Left ventricle myocardium inferior (tissue), 1 donor: ENCODE data around the gene USP21. TPM values are rescaled to one million over a fixed set of nuclear protein-coding genes. Genes with fewer than 3 reads are reported as not detected.
A peak's percentile ranks its signal among the peaks of the same experiment; 100 is the strongest.
"Not testable (repeated sequence)": the region's sequence is repeated elsewhere in the genome, so short reads cannot be mapped to it uniquely, and the experiment has no call there.

Experiments
- DNase-seq: peaks from one replicate; pipeline ENCODE4 v3.0.0-alpha.2; 2020
- H3K27ac ChIP-seq: fragments of 200-600 bp; replicated peaks from 2 replicates; pipeline ENCODE4 v1.8.0; 2021
- H3K27me3 ChIP-seq: fragments of 200-600 bp; 2 replicates; pipeline ENCODE4 v1.8.0; 2021; ENCODE audit warnings: low read depth
- H3K36me3 ChIP-seq: fragments of 200-600 bp; 2 replicates; pipeline ENCODE4 v1.8.0; 2021
- H3K4me1 ChIP-seq: fragments of 200-600 bp; 2 replicates; pipeline ENCODE4 v1.8.0; 2021
- H3K4me3 ChIP-seq: fragments of 200-600 bp; 2 replicates; pipeline ENCODE4 v1.8.0; 2021; ENCODE audit warnings: mild to moderate bottlenecking, moderate library complexity
- H3K9me3 ChIP-seq: fragments of 200-600 bp; replicated peaks from 2 replicates; pipeline ENCODE4 v1.8.0; 2021
- intact Hi-C: fragments of 100-400 bp; cut with micrococcal nuclease; formaldehyde crosslinking; loops from one replicate; pipeline ENCODE4 v1.11.0; 2022
- total RNA-seq: library from RNA; stranded (reverse); fragmentation: NEBNext Ultra II Directional; extraction: Animal tissue kit (Norgen Biotek cat#: 25700); gene quantifications from one replicate; pipeline ENCODE4 v1.2.1, GENCODE V29; 2021
- TF ChIP-seq, protein P1 (sequence below): fragments of 200-600 bp; IDR thresholded peaks from 2 replicates; pipeline ENCODE4 v1.8.0; 2021; ENCODE audit warnings: antibody characterized with exemption, mild to moderate bottlenecking, borderline replicate concordance
- donor health status: DM: no; HTN: yes; CAD: no; lungs with severe emphysema.

Gene USP21
- total RNA-seq, 1 donor from 2014 or later = 20.0 TPM

DNA sequence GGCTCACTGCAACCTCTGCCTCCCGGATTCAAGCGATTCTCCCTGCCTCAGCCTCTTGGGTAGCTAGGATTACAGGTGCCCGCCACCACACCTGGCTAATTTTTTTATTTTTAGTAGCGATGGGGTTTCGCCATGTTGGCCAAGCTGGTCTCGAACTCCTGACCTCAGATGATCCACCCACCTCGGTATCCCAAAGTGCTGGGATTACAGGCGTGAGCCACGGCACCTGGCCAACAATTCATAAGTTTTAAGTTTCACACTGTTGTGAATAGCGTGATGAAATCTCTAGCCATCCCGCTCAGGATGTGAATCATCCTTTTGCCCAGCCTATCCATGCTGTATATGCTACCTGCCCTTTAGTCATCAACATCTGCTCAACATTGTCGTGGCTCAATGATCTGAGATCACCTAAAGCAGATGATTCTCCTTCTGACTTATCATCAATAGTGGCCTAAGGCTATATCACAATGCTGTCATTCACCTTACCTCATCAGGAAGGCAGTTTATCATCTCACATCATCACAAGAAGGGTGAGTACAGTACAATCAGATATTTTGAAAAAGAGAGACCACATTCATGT lies 44.1 kb upstream of the USP21 start:
- TF ChIP-seq, protein P1, sequence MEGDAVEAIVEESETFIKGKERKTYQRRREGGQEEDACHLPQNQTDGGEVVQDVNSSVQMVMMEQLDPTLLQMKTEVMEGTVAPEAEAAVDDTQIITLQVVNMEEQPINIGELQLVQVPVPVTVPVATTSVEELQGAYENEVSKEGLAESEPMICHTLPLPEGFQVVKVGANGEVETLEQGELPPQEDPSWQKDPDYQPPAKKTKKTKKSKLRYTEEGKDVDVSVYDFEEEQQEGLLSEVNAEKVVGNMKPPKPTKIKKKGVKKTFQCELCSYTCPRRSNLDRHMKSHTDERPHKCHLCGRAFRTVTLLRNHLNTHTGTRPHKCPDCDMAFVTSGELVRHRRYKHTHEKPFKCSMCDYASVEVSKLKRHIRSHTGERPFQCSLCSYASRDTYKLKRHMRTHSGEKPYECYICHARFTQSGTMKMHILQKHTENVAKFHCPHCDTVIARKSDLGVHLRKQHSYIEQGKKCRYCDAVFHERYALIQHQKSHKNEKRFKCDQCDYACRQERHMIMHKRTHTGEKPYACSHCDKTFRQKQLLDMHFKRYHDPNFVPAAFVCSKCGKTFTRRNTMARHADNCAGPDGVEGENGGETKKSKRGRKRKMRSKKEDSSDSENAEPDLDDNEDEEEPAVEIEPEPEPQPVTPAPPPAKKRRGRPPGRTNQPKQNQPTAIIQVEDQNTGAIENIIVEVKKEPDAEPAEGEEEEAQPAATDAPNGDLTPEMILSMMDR = no peak

DNA sequence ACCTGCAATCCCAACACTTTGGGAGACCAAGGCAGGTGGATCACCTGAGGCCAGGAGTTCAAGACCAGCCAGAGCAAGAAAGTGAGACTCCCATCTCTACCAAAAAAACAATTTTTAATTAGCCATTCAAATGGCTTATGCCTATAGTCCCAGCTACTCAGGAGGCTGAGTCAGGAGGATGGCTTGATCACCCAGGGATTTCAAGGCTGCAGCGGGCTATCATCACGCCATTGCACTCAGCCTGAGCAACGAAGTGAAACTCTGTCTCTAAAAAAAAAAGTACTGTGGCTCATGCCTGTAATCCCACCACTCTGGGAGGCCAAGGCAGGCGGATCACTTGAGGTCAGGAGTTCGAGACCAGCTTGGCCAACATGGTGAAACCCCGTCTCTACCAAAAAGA lies 43.3 kb upstream of the USP21 start:
- H3K27ac ChIP-seq, H3K4me3 ChIP-seq, intact Hi-C loops, H3K27me3 ChIP-seq, H3K9me3 ChIP-seq, DNase-seq: not testable (repeated sequence)
- peaks cover 98% of the 10 kb centered on the region for H3K4me1 ChIP-seq
- H3K36me3 ChIP-seq = peaks cover 12% of the 10 kb centered on the region

More for the DNA sequence above, 44.1 kb upstream of the USP21 start:
- Histone ChIP-seq H3K27ac (no peak overlapping the region), H3K4me1 (peaks cover 90% of the 10 kb centered on the region), H3K36me3 (peaks cover 4% of the 10 kb centered on the region), H3K9me3 (no peaks in the 10 kb centered on the region), H3K27me3 (no peaks in the 10 kb centered on the region), H3K4me3 (no peak overlapping the region)
- intact Hi-C loops = no loop called here
- no peak for DNase-seq

DNA sequence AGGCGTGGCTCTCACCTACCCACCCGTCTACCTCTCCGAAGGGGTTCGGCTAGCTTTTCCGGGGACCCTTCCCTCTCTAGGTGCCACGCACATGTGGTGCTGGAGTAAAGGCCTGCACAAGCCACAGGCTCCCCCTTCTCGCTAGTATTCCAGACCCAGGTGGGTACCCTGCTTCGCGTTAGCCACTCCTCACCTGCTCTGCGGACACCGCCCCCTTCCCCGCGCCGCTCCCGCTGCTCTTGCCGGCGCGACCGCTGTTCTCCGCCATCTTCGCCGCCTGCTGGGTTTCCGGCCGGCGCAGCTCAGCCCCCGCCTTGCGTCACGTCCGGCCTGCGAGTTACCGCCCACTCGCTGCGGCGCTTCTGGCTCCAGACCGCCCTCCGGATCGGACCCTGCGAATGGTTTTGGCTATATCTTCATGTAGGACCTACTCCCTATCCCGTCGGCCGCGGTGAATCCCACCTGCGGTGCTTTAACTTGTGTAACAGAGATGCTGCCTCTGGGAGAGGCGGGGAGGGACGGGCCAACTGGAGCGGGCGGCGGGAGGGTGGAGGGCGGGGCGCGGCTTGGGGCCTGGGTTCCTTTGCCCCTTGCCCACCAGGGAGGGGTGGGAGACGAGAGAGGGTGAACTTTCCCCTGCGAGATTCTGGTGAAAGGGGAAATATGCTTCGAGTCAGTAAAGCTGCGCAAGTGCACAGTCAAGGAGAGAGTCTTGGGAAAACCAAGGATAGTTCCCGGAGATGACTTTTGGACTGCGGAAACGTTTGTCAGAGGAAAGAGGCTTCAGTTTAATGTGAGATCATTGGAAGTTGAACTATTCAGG lies 41.3 kb upstream of the USP21 start, which contains the start of the genes NIT1 and PFDN2:
TSS of gene NIT1 (plus strand) at position 347 of the 823 bp plus-strand sequence. CDS start at position 419, 72 bp downstream.
TSS of gene PFDN2 (minus strand) at position 279 of the 823 bp plus-strand sequence. CDS start at position 268, 11 bp downstream.
- TF ChIP-seq, protein P1 = no peak
- DNase-seq = peak; percentile 90
- Histone ChIP-seq H3K4me3 (peak within 1 kb of the TSS; percentile 87), H3K36me3 (peaks cover 32% of the 10 kb centered on the region), H3K4me1 (peaks cover 87% of the 10 kb centered on the region), H3K27me3 (no peaks in the 10 kb centered on the region), H3K9me3 (no peaks in the 10 kb centered on the region), H3K27ac (peak within 1 kb of the TSS; percentile 91)
- intact Hi-C loops = no loop called here

DNA sequence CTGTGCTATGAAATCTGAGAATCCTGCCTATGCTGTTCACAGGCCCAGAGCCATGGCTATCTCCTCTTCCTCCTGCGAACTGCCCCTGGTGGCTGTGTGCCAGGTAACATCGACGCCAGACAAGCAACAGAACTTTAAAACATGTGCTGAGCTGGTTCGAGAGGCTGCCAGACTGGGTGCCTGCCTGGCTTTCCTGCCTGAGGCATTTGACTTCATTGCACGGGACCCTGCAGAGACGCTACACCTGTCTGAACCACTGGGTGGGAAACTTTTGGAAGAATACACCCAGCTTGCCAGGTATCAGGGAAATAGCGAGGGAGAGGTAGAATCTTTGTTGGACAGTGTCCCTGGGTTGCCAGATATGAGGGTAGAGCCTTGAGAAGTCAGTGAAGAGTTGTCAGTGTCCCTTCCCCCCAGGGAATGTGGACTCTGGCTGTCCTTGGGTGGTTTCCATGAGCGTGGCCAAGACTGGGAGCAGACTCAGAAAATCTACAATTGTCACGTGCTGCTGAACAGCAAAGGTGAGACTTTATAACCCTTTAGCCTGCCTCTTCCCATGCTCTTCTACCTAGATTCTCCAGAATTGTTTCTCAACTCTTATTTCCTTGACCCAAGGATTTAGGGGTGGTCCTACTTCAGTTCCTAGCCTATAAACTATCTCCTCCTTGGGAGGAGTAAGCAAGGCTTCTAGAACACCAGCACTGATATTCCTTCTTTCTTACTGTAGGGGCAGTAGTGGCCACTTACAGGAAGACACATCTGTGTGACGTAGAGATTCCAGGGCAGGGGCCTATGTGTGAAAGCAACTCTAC lies 40.0 kb upstream of the USP21 start:
- Histone ChIP-seq H3K4me1 (peaks cover 74% of the 10 kb centered on the region), H3K27me3 (no peaks in the 10 kb centered on the region), H3K36me3 (peaks cover 45% of the 10 kb centered on the region), H3K4me3 (peak overlapping the region; percentile 87), H3K9me3 (no peaks in the 10 kb centered on the region), H3K27ac (peak overlapping the region; percentile 91)
- intact Hi-C loops = no loop called here
- peak; percentile 47 for DNase-seq
- TF ChIP-seq, protein P1 = peak; percentile 32

DNA sequence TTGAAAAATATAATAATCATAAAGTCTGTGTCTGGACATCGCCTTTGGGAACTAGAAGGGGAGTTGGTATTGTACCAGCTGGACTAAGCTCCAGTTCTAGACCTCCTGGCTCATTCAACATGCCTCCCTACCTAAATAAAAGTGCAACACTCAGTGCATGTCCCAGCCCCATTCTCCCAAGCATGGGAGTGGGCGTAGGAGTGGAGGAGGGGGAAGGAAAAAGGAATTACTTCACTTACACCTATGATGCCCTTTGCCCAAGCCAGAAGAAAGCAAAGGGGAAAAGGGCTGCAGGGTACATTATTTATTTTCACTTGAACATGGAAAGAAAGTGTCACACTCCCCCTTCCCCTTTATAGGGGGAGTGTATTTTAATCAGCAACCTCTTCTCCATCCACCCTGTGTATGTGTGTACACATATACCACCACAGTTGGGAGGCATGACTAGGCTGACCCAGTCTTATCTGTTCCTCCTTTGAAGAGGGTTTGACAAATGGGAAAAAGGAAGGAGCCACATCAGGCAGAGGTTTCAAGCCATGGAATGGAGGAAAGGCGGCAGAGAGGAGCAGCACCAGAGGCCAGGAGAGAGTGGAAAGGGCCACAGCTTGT lies 38.2 kb upstream of the USP21 start:
- peaks cover 55% of the 10 kb centered on the region for H3K4me1 ChIP-seq
- peaks cover 64% of the 10 kb centered on the region for H3K36me3 ChIP-seq
- DNase-seq = no peak
- no peak overlapping the region for H3K27ac ChIP-seq
- no peak overlapping the region for H3K4me3 ChIP-seq
- TF ChIP-seq, protein P1 = no peak
- no peaks in the 10 kb centered on the region for H3K9me3 ChIP-seq
- no peaks in the 10 kb centered on the region for H3K27me3 ChIP-seq
- intact Hi-C loops = no loop called here
